Endothelial cell of umbilical vein (primary cell): Measurements from ENCODE around the gene IBA57. TPM values are rescaled to one million over a fixed set of nuclear protein-coding genes. Genes with fewer than 3 reads are reported as not detected.

Source experiments
- BruUV-seq: library from RNA; stranded (reverse); fragments of 400-500 nt; replicated peaks from 2 replicates; lab custom pipeline; 2021; lab: Mats Ljungman, UMichigan
- CTCF ChIA-PET: fragments of 300-600, 350-600 bp; sonication (Branson Sonifier 250); formaldehyde crosslinking; loops from one replicate; lab custom pipeline; 2021; ENCODE audit warnings: antibody characterized with exemption, inconsistent platforms; lab: Charles Lee
- POLR2A ChIA-PET: fragments of 300-600, 350-600 bp; sonication (Branson Sonifier 250); formaldehyde crosslinking; loops from one replicate; lab custom pipeline; 2021; ENCODE audit warnings: antibody characterized with exemption, inconsistent platforms; lab: Charles Lee
- DNase-seq: peaks from one replicate; pipeline ENCODE4 v3.0.0-alpha.2; 2011; ENCODE audit warnings: low read depth, low spot score
- FAIRE-seq: peaks from 2 replicates; lab custom pipeline; 2011; peaks lifted over from hg19 to GRCh38; lab: Jason Lieb, UNC
- H2AFZ ChIP-seq: 2 replicates; pipeline ENCODE4 v1.6.0; 2012; ENCODE audit warnings: low read depth, low read length, control low read depth, inconsistent platforms
- H3K27ac ChIP-seq: 2 replicates; pipeline ENCODE4 v1.5.1; 2011; ENCODE audit warnings: low read depth, mild to moderate bottlenecking, control low read depth, low read length, moderate library complexity; ENCODE audit not compliant: insufficient read depth
- H3K27me3 ChIP-seq, 2 experiments: 2 replicates each; pipeline versions ENCODE4 v1.6.0 to v1.6.1; 2011; ENCODE audit warnings: low read length in 2 of 2, mixed read lengths in 1 of 2; ENCODE audit not compliant: control insufficient read depth in 2 of 2, insufficient read depth in 2 of 2
- H3K36me3 ChIP-seq, 2 experiments: 2 replicates in 1 of 2; 3 replicates in 1 of 2; pipeline ENCODE4 v1.5.1; 2011; ENCODE audit warnings: low read length in 2 of 2, mild to moderate bottlenecking in 1 of 2, moderate library complexity in 1 of 2; ENCODE audit not compliant: control insufficient read depth in 2 of 2, insufficient read depth in 2 of 2; ENCODE audit errors: extremely low read depth in 1 of 2
- H3K4me1 ChIP-seq: 3 replicates; pipeline ENCODE4 v1.5.1; 2011; ENCODE audit warnings: mild to moderate bottlenecking, low read length; ENCODE audit not compliant: control insufficient read depth, insufficient read depth; ENCODE audit errors: extremely low read depth
- H3K4me2 ChIP-seq: 2 replicates; pipeline ENCODE4 v1.6.1; 2011; ENCODE audit warnings: low read length, control low read depth, mixed read lengths; ENCODE audit not compliant: insufficient read depth
- H3K4me3 ChIP-seq, 3 experiments: fragments of 200-600 bp in 1 of 3; sonication (generic), shearing (Covaris generic) in 1 of 3; replicated peaks in 1 of 3; 2 replicates each; pipeline ENCODE4 v1.5.1; 2011 to 2016; ENCODE audit warnings: control low read depth in 3 of 3, low read length in 3 of 3, mild to moderate bottlenecking in 2 of 3, inconsistent platforms in 1 of 3, low read depth in 1 of 3, moderate library complexity in 1 of 3; ENCODE audit not compliant: insufficient read depth in 1 of 3
- H3K79me2 ChIP-seq: 2 replicates; pipeline ENCODE4 v1.6.0; 2012; ENCODE audit warnings: low read length, inconsistent platforms; ENCODE audit not compliant: control insufficient read depth, insufficient read depth
- H3K9ac ChIP-seq: replicated peaks from 2 replicates; pipeline ENCODE3; 2011; ENCODE audit warnings: low read length, control low read depth; ENCODE audit not compliant: insufficient read depth; ENCODE audit errors: extremely low read depth
- H3K9me1 ChIP-seq: replicated peaks from 3 replicates; pipeline ENCODE4 v1.6.0; 2011; ENCODE audit warnings: mild to moderate bottlenecking, low read length; ENCODE audit not compliant: control insufficient read depth, insufficient read depth; ENCODE audit errors: extremely low read depth
- H3K9me3 ChIP-seq: replicated peaks from 2 replicates; pipeline ENCODE4 v1.5.1; 2012; ENCODE audit warnings: low read length, inconsistent platforms; ENCODE audit not compliant: control insufficient read depth, insufficient read depth
- H4K20me1 ChIP-seq: replicated peaks from 2 replicates; pipeline ENCODE3; 2011; ENCODE audit warnings: mild to moderate bottlenecking, low read length; ENCODE audit not compliant: control insufficient read depth, insufficient read depth; ENCODE audit errors: extremely low read depth
- EZH2 ChIP-seq: IDR thresholded peaks from 2 replicates; pipeline ENCODE4 v1.6.1; 2012; ENCODE audit warnings: borderline replicate concordance, low read depth, mild to moderate bottlenecking, moderate library complexity, low read length, inconsistent platforms; ENCODE audit not compliant: severe bottlenecking
- FOS ChIP-seq: IDR thresholded peaks from 2 replicates; pipeline ENCODE4 v1.6.1; 2011; ENCODE audit warnings: mild to moderate bottlenecking, low read length, moderate library complexity, borderline replicate concordance; ENCODE audit not compliant: insufficient read depth
- GATA2 ChIP-seq: IDR thresholded peaks from 2 replicates; pipeline ENCODE4 v1.7.0; 2011; ENCODE audit warnings: low read depth, mild to moderate bottlenecking, moderate library complexity, mixed read lengths, low read length; ENCODE audit not compliant: insufficient read length, insufficient read depth
- JUN ChIP-seq: IDR thresholded peaks from 2 replicates; pipeline ENCODE4 v1.6.1; 2011; ENCODE audit warnings: borderline replicate concordance, low read depth; ENCODE audit not compliant: insufficient read length, insufficient read depth
- MYC ChIP-seq: IDR thresholded peaks from one replicate; pipeline ENCODE4 v1.6.1; 2011; ENCODE audit warnings: mild to moderate bottlenecking, low read depth, low read length
- POLR2A ChIP-seq: IDR thresholded peaks from 2 replicates; pipeline ENCODE4 v1.6.1; 2012; ENCODE audit warnings: low read depth, mild to moderate bottlenecking, control low read depth, low read length
- POLR2AphosphoS5 ChIP-seq: IDR thresholded peaks from 2 replicates; pipeline ENCODE4 v1.6.1; 2012; ENCODE audit warnings: low read depth, mild to moderate bottlenecking, control low read depth, low read length, moderate library complexity; ENCODE audit not compliant: insufficient read depth
- dilution Hi-C: fragments of 300-500 bp; cut with MboI; formaldehyde crosslinking; loops from one replicate; pipeline ENCODE4 v1.15.0; 2019; ENCODE audit warnings: low sequenced_read_pairs; ENCODE audit not compliant: extremely low pct_ligation_motif_present
- intact Hi-C: fragments of 100-400 bp; cut with micrococcal nuclease; formaldehyde crosslinking; loops from one replicate; pipeline ENCODE4 v1.10.0; 2022
- polyA plus RNA-seq, 4 experiments: library from polyadenylated mRNA; depleted of rRNA in 3 of 4; stranded (reverse) in 3 of 4; unstranded in 1 of 4; fragments of >200 nt; gene quantifications; 2 replicates each; pipeline versions ENCODE4 v1.2.1 to v1.2.3, GENCODE V29; 2011 to 2012; ENCODE audit warnings: missing spikeins in 1 of 4
- total RNA-seq: library from RNA; stranded (reverse); gene quantifications from 2 replicates; pipeline ENCODE4 v1.2.3, GENCODE V29; 2021
- TF ChIP-seq, protein P1 (sequence below): IDR thresholded peaks from 2 replicates; pipeline ENCODE4 v1.6.1; 2011; ENCODE audit not compliant: insufficient read depth, insufficient read length
- TF ChIP-seq, protein P2 (sequence below), 2 donors: IDR thresholded peaks; 1 replicate in 1 of 2; 2 replicates in 1 of 2; pipeline ENCODE4 v1.5.1; 2011; ENCODE audit warnings: low read length in 2 of 2, mild to moderate bottlenecking in 2 of 2, moderate library complexity in 2 of 2, control low read depth in 1 of 2, inconsistent platforms in 1 of 2, low read depth in 1 of 2; ENCODE audit not compliant: insufficient read depth in 1 of 2; ENCODE audit errors: extremely low read depth in 1 of 2

The IBA57 gene
- total and polyA plus RNA-seq, 2 donors (not counting 3 experiments of a cell fraction or from before 2014, with no cell fraction given) = 3.4 to 7.7 TPM

DNA sequence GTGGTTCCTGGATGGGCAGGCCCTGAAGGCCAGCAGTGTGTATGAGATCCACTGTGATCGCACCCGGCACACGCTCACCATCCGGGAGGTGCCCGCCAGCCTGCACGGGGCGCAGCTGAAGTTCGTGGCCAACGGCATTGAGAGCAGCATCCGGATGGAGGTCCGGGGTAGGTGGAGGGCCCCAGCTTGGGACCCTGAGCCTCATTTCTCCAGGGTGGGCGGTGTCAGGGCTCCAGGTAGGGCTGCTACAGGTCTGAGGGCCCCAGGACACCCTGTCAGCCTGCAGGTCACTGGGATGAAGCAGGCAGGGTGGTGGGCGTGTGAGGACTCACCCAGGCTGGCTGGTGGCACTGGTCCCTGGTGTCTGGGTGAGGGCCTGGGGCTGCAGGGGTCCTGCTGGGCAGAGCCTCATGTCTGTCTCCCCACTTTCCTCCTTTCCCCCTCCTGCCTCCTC, 50.1 kb downstream of the IBA57 start:
- Histone ChIP-seq H3K9ac (no peak overlapping the region), H2AFZ (no peak overlapping the region), H3K4me3 (no peak overlapping the region), H3K4me1 (no peaks in the 10 kb centered on the region), H4K20me1 (no peaks in the 10 kb centered on the region), H3K27ac (no peak overlapping the region), H3K9me3 (no peaks in the 10 kb centered on the region), H3K4me2 (no peak overlapping the region), H3K79me2 (no peaks in the 10 kb centered on the region), H3K9me1 (no peaks in the 10 kb centered on the region), H3K27me3 (peaks cover 4 to 16% of the 10 kb centered on the region in 2 experiments), H3K36me3 (no peaks in the 10 kb centered on the region)
- no TSS peak for BruUV-seq
- ChIA-PET CTCF (interaction anchor here (1.1 kb wide), 1 partner anchor 178 kb away, joined by 3 read pairs; no protein-coding TSS in a partner anchor), POLR2A (no interaction called here)
- dilution Hi-C loops (no loop called here), intact Hi-C loops (loop anchor here (10.0 kb wide), 1 partner anchor 221 kb away; no protein-coding TSS in a partner anchor)
- TF ChIP-seq, protein P1, sequence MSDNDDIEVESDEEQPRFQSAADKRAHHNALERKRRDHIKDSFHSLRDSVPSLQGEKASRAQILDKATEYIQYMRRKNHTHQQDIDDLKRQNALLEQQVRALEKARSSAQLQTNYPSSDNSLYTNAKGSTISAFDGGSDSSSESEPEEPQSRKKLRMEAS = no peak
- TF ChIP-seq, protein P2, sequence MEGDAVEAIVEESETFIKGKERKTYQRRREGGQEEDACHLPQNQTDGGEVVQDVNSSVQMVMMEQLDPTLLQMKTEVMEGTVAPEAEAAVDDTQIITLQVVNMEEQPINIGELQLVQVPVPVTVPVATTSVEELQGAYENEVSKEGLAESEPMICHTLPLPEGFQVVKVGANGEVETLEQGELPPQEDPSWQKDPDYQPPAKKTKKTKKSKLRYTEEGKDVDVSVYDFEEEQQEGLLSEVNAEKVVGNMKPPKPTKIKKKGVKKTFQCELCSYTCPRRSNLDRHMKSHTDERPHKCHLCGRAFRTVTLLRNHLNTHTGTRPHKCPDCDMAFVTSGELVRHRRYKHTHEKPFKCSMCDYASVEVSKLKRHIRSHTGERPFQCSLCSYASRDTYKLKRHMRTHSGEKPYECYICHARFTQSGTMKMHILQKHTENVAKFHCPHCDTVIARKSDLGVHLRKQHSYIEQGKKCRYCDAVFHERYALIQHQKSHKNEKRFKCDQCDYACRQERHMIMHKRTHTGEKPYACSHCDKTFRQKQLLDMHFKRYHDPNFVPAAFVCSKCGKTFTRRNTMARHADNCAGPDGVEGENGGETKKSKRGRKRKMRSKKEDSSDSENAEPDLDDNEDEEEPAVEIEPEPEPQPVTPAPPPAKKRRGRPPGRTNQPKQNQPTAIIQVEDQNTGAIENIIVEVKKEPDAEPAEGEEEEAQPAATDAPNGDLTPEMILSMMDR (IDR thresholded peaks at IDR 0.05; ENCODE audit: extremely low read depth in 1 of 2, insufficient read depth in 1 of 2, low read depth in 1 of 2, low read length in 2 of 2) = no peak
- TF ChIP-seq POLR2AphosphoS5 = no peak
- TF ChIP-seq POLR2A = no peak
- TF ChIP-seq MYC = no peak
- no peak for TF ChIP-seq EZH2
- no peak for TF ChIP-seq FOS
- TF ChIP-seq GATA2 = no peak
- TF ChIP-seq JUN = no peak
- FAIRE-seq (no peak), DNase-seq (no peak)
